ENCODE data around the gene INPP5D.
"Not testable (repeated sequence)": the region's sequence is repeated elsewhere in the genome, so short reads cannot be mapped to it uniquely, and the experiment has no call there.

Gene INPP5D

GRCh38 chr2:233191016-233191415, 130.9 kb downstream of the INPP5D start:
- H3K4ac ChIP-seq (ENCODE audit: low read length); H2BK120ac ChIP-seq (ENCODE audit: low read depth, low read length); H2BK5ac ChIP-seq (ENCODE audit: low read length); H3K18ac ChIP-seq (ENCODE audit: low read length); H3K9ac ChIP-seq (ENCODE audit: low read depth, low read length, poor library complexity); H2AK5ac ChIP-seq (ENCODE audit: low read depth, low read length); H3K9me3 ChIP-seq (replicated peaks in 1 of 2; ENCODE audit: control insufficient read depth in 2 of 2, insufficient read depth in 1 of 2, low read depth in 1 of 2, low read length in 2 of 2); H2BK12ac ChIP-seq (ENCODE audit: low read length); H3K4me1 ChIP-seq (ENCODE audit: control insufficient read depth in 2 of 2, insufficient read depth in 1 of 2, low read depth in 1 of 2, low read length in 2 of 2); H3K4me2 ChIP-seq (ENCODE audit: insufficient read depth, low read length, poor library complexity, severe bottlenecking); H3K23ac ChIP-seq (ENCODE audit: low read depth, low read length, poor library complexity); H3K27me3 ChIP-seq (ENCODE audit: control insufficient read depth in 3 of 3, insufficient read depth in 3 of 3, low read depth in 1 of 3, low read length in 3 of 3); H4K91ac ChIP-seq (ENCODE audit: low read depth, low read length, poor library complexity); H2AFZ ChIP-seq (ENCODE audit: low read length); H3K36me3 ChIP-seq (replicated peaks in 1 of 2; ENCODE audit: control insufficient read depth in 2 of 2, insufficient read depth in 2 of 2, low read length in 2 of 2); H3K79me1 ChIP-seq (ENCODE audit: low read depth, low read length); H3K27ac ChIP-seq (replicated peaks; ENCODE audit: low read length); H3K4me3 ChIP-seq (ENCODE audit: low read length in 2 of 2); H2BK15ac ChIP-seq (ENCODE audit: low read length); H3K14ac ChIP-seq (ENCODE audit: low read length); DNase-seq (ENCODE audit: low spot score); H4K8ac ChIP-seq (ENCODE audit: low read depth, low read length): not testable (repeated sequence)
- WGBS, 2 donors (ENCODE audit: extremely low coverage in 2 of 2, insufficient read length in 2 of 2, insufficient replicate concordance in 1 of 2): no CpG with 5 or more reads among the region's 2 CpGs

- no peak overlapping the region for H3K27ac ChIP-seq (replicated peaks; ENCODE audit: low read length)
- no peak overlapping the region for H2BK15ac ChIP-seq (ENCODE audit: low read length)
- no peak for DNase-seq (ENCODE audit: low spot score)
- H3K4me3 ChIP-seq (ENCODE audit: low read length in 2 of 2): no peak overlapping the region
- peaks cover 2 to 4% of the 10 kb centered on the region in 2 donors for H3K4me1 ChIP-seq (ENCODE audit: control insufficient read depth in 2 of 2, insufficient read depth in 1 of 2, low read depth in 1 of 2, low read length in 2 of 2)
- H2AK5ac ChIP-seq (ENCODE audit: low read depth, low read length): peak overlapping the region; percentile 82
- no peak overlapping the region for H3K9ac ChIP-seq (ENCODE audit: low read depth, low read length, poor library complexity)
- H3K4me2 ChIP-seq (ENCODE audit: insufficient read depth, low read length, poor library complexity, severe bottlenecking): no peak overlapping the region
- no peak overlapping the region for H4K8ac ChIP-seq (ENCODE audit: low read depth, low read length)
- peak overlapping the region; percentile 17 for H2BK12ac ChIP-seq (ENCODE audit: low read length)
- no peak overlapping the region for H2AFZ ChIP-seq (ENCODE audit: low read length)
- no peak overlapping the region for H3K14ac ChIP-seq (ENCODE audit: low read length)
- H3K18ac ChIP-seq (ENCODE audit: low read length): peak overlapping the region; percentile 41
- H3K23ac ChIP-seq (ENCODE audit: low read depth, low read length, poor library complexity): no peak overlapping the region
- no peak overlapping the region for H2BK120ac ChIP-seq (ENCODE audit: low read depth, low read length)
- H3K27me3 ChIP-seq (ENCODE audit: control insufficient read depth in 3 of 3, insufficient read depth in 3 of 3, low read depth in 1 of 3, low read length in 3 of 3): peaks cover 0 to 5% (median 0%) of the 10 kb centered on the region in 3 experiments
- no peaks in the 10 kb centered on the region for H3K36me3 ChIP-seq (replicated peaks in 1 of 2; ENCODE audit: control insufficient read depth in 2 of 2, insufficient read depth in 2 of 2, low read length in 2 of 2)
- no peak overlapping the region for H2BK5ac ChIP-seq (ENCODE audit: low read length)
- H3K9me3 ChIP-seq (replicated peaks in 1 of 2; ENCODE audit: control insufficient read depth in 2 of 2, insufficient read depth in 1 of 2, low read depth in 1 of 2, low read length in 2 of 2): no peaks in the 10 kb centered on the region
- no peak overlapping the region for H4K91ac ChIP-seq (ENCODE audit: low read depth, low read length, poor library complexity)
- no peaks in the 10 kb centered on the region for H3K79me1 ChIP-seq (ENCODE audit: low read depth, low read length)
- WGBS, 2 donors (ENCODE audit: extremely low coverage in 2 of 2, insufficient read length in 2 of 2, insufficient replicate concordance in 1 of 2): no CpG with 5 or more reads among the region's 11 CpGs
- no peak overlapping the region for H3K4ac ChIP-seq (ENCODE audit: low read length)
Observed at GRCh38 chr2:233193738-233194137, 133.6 kb downstream of the INPP5D start.

- H3K27ac ChIP-seq (replicated peaks; ENCODE audit: low read length): no peak overlapping the region
- no peak overlapping the region for H3K9ac ChIP-seq (ENCODE audit: low read depth, low read length, poor library complexity)
- H3K79me1 ChIP-seq (ENCODE audit: low read depth, low read length): no peaks in the 10 kb centered on the region
- H3K9me3 ChIP-seq (replicated peaks in 1 of 2; ENCODE audit: control insufficient read depth in 2 of 2, insufficient read depth in 1 of 2, low read depth in 1 of 2, low read length in 2 of 2): no peaks in the 10 kb centered on the region
- no peak overlapping the region for H3K14ac ChIP-seq (ENCODE audit: low read length)
- H2BK15ac ChIP-seq (ENCODE audit: low read length): no peak overlapping the region
- H3K4me3 ChIP-seq (ENCODE audit: low read length in 2 of 2): no peak overlapping the region
- no peak overlapping the region for H2AK5ac ChIP-seq (ENCODE audit: low read depth, low read length)
- H4K91ac ChIP-seq (ENCODE audit: low read depth, low read length, poor library complexity): no peak overlapping the region
- H2BK120ac ChIP-seq (ENCODE audit: low read depth, low read length): no peak overlapping the region
- no peak overlapping the region for H2AFZ ChIP-seq (ENCODE audit: low read length)
- H3K27me3 ChIP-seq (ENCODE audit: control insufficient read depth in 3 of 3, insufficient read depth in 3 of 3, low read depth in 1 of 3, low read length in 3 of 3): peaks cover 0 to 5% (median 0%) of the 10 kb centered on the region in 3 experiments
- no peak overlapping the region for H4K8ac ChIP-seq (ENCODE audit: low read depth, low read length)
- no peak overlapping the region for H3K23ac ChIP-seq (ENCODE audit: low read depth, low read length, poor library complexity)
- H2BK5ac ChIP-seq (ENCODE audit: low read length): no peak overlapping the region
- H3K18ac ChIP-seq (ENCODE audit: low read length): no peak overlapping the region
- H3K4me1 ChIP-seq (ENCODE audit: control insufficient read depth in 2 of 2, insufficient read depth in 1 of 2, low read depth in 1 of 2, low read length in 2 of 2): no peaks in the 10 kb centered on the region
- no CpG with 5 or more reads among the region's 5 CpGs for WGBS, 2 donors (ENCODE audit: extremely low coverage in 2 of 2, insufficient read length in 2 of 2, insufficient replicate concordance in 1 of 2)
- no peak overlapping the region for H3K4ac ChIP-seq (ENCODE audit: low read length)
- H3K4me2 ChIP-seq (ENCODE audit: insufficient read depth, low read length, poor library complexity, severe bottlenecking): no peak overlapping the region
- no peak overlapping the region for H2BK12ac ChIP-seq (ENCODE audit: low read length)
- H3K36me3 ChIP-seq (replicated peaks in 1 of 2; ENCODE audit: control insufficient read depth in 2 of 2, insufficient read depth in 2 of 2, low read length in 2 of 2): no peaks in the 10 kb centered on the region
- DNase-seq (ENCODE audit: low spot score): no peak
Observed at GRCh38 chr2:233195027-233195426, 134.9 kb downstream of the INPP5D start.

GRCh38 chr2:233197022-233197421, 136.9 kb downstream of the INPP5D start:
- DNase-seq (ENCODE audit: low spot score): no peak
- Histone ChIP-seq H2BK120ac (ENCODE audit: low read depth, low read length) (no peak overlapping the region), H3K27me3 (ENCODE audit: control insufficient read depth in 3 of 3, insufficient read depth in 3 of 3, low read depth in 1 of 3, low read length in 3 of 3) (peaks cover 0 to 5% (median 0%) of the 10 kb centered on the region in 3 experiments), H2BK12ac (ENCODE audit: low read length) (no peak overlapping the region), H3K23ac (ENCODE audit: low read depth, low read length, poor library complexity) (no peak overlapping the region), H4K91ac (ENCODE audit: low read depth, low read length, poor library complexity) (no peak overlapping the region), H3K4me3 (ENCODE audit: low read length in 2 of 2) (no peak overlapping the region), H3K36me3 (replicated peaks in 1 of 2; ENCODE audit: control insufficient read depth in 2 of 2, insufficient read depth in 2 of 2, low read length in 2 of 2) (no peaks in the 10 kb centered on the region), H3K18ac (ENCODE audit: low read length) (no peak overlapping the region), H2BK5ac (ENCODE audit: low read length) (no peak overlapping the region), H2AK5ac (ENCODE audit: low read depth, low read length) (no peak overlapping the region), H3K4me2 (ENCODE audit: insufficient read depth, low read length, poor library complexity, severe bottlenecking) (no peak overlapping the region), H3K4ac (ENCODE audit: low read length) (no peak overlapping the region), H3K14ac (ENCODE audit: low read length) (no peak overlapping the region), H3K9ac (ENCODE audit: low read depth, low read length, poor library complexity) (no peak overlapping the region), H3K27ac (replicated peaks; ENCODE audit: low read length) (no peak overlapping the region), H2BK15ac (ENCODE audit: low read length) (no peak overlapping the region), H3K9me3 (replicated peaks in 1 of 2; ENCODE audit: control insufficient read depth in 2 of 2, insufficient read depth in 1 of 2, low read depth in 1 of 2, low read length in 2 of 2) (no peaks in the 10 kb centered on the region), H3K4me1 (ENCODE audit: control insufficient read depth in 2 of 2, insufficient read depth in 1 of 2, low read depth in 1 of 2, low read length in 2 of 2) (no peaks in the 10 kb centered on the region), H2AFZ (ENCODE audit: low read length) (no peak overlapping the region), H4K8ac (ENCODE audit: low read depth, low read length) (no peak overlapping the region), H3K79me1 (ENCODE audit: low read depth, low read length) (no peaks in the 10 kb centered on the region)
- no CpG with 5 or more reads among the region's 6 CpGs for WGBS, 2 donors (ENCODE audit: extremely low coverage in 2 of 2, insufficient read length in 2 of 2, insufficient replicate concordance in 1 of 2)

Measured in neuronal stem cell (in vitro differentiated cells).